Activated T-cell treated with anti-CD3 and anti-CD28 coated beads, Interleukin-2, amount 50 U/mL, for 4 hours (primary cell): ENCODE measurements around the gene MTFMT. TPM values are rescaled to one million over a fixed set of nuclear protein-coding genes. Genes with fewer than 3 reads are reported as not detected.

Experiments used
- ATAC-seq, 2 donors: fragments of 200-7000 bp; cut with Tn5 transposase; one replicate each; pipeline ENCODE4 v1.10.0; 2021
- DNase-seq: peaks from one replicate; pipeline ENCODE4 v3.0.0-alpha.2; 2020
- H3K27me3 Mint-ChIP-seq: one replicate; pipeline ENCODE4 v1.8.0; 2021; ENCODE audit warnings: low read depth, mixed read lengths
- H3K36me3 Mint-ChIP-seq: one replicate; pipeline ENCODE4 v1.8.0; 2022; ENCODE audit warnings: mixed read lengths; ENCODE audit not compliant: insufficient read depth
- H3K4me1 Mint-ChIP-seq: one replicate; pipeline ENCODE4 v1.8.0; 2021; ENCODE audit warnings: low read depth, mixed read lengths
- H3K4me3 Mint-ChIP-seq: one replicate; pipeline ENCODE4 v1.8.0; 2021; ENCODE audit warnings: mild to moderate bottlenecking, moderate library complexity, mixed read lengths
- H3K9me3 Mint-ChIP-seq: one replicate; pipeline ENCODE4 v1.8.0; 2021; ENCODE audit warnings: mixed read lengths
- total RNA-seq, 3 donors: library from RNA; stranded (reverse); gene quantifications; one replicate each; pipeline ENCODE4 v1.2.1, GENCODE V29; 2021

Gene MTFMT
- total RNA-seq, 3 donors from 2014 or later: 12.6 to 25.2 (median 16.4) TPM

DNA sequence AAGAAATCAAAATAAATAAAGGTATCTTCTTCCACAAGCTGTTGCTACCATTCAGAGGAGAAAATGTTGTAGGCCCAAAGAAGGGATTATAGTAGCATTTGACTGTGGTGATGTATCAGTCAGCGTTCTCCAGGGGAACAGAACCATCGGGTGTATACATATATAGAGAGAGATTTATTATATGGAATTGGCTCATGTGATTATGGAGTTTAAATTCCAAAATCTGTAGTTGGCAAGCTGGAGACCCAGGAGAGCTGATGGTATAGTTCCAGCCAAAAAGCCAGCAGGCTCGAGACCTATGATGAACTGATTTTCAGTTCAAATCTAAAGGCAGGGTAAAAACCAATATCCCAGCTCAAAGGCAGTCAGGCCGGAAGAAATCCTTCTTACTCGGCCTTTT is 32.4 kb downstream of the MTFMT start:
- H3K9me3 Mint-ChIP-seq: no peaks in the 10 kb centered on the region
- ATAC-seq (no peak), DNase-seq (no peak)

DNA sequence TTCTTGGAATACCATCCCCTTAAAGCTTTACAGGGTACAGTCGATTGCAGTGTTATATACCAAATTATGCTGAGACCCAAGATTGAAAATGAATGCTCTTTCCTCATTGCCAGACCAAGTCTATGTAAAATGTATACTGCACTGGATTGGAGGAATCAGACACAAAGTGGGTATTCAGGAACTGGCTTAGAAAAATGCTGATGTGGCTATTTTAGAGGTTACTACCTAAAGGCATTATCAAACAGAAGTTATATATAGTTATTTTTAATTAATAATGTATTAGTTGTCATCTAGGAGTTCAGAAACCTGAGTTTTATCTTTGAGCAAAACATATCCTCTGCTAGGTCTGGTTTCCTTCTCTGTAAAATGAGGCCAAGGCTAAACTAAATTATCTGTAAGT is 36.1 kb downstream of the MTFMT start:
- Mint-ChIP-seq H3K4me3 (no peak overlapping the region), H3K27me3 (no peaks in the 10 kb centered on the region), H3K4me1 (peaks cover 21% of the 10 kb centered on the region), H3K9me3 (no peaks in the 10 kb centered on the region), H3K36me3 (no peaks in the 10 kb centered on the region)
- DNase-seq (no peak), ATAC-seq (no peak)

More for the DNA sequence above, 32.4 kb downstream of the MTFMT start:
- Mint-ChIP-seq H3K27me3 (no peaks in the 10 kb centered on the region), H3K4me3 (no peak overlapping the region), H3K36me3 (no peaks in the 10 kb centered on the region), H3K4me1 (peaks cover 4% of the 10 kb centered on the region)

DNA sequence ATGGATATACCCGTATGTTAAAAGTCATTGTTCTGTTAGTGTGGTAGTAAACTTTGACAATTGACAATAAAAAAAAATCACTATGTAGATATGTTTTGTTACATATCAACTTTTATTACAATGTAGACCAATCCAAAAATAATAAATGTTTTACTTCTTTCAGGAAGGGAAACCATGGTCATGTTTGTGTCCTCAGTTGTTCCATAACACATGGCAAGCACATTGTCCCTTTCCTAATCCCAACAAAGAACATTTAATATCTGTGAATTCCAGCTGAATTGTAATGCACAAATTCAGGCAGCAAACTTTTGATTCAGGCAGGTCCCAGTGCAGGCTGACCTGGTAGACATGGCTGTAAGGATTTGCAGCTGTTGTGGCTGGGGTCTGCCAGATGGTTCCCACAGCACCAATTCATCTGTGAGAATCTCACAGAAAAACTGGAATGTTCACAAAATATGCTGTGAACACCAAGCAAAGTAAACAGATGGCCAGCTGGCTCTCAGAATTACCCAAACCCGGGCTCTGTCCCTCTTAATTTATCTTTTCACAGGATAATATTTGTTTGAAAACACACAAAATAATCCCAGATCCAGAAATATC is 37.8 kb downstream of the MTFMT start:
- Mint-ChIP-seq H3K27me3 (no peaks in the 10 kb centered on the region), H3K4me1 (peaks cover 37% of the 10 kb centered on the region), H3K9me3 (no peaks in the 10 kb centered on the region), H3K4me3 (no peak overlapping the region), H3K36me3 (no peaks in the 10 kb centered on the region)
- no peak for DNase-seq
- ATAC-seq: no peak

DNA sequence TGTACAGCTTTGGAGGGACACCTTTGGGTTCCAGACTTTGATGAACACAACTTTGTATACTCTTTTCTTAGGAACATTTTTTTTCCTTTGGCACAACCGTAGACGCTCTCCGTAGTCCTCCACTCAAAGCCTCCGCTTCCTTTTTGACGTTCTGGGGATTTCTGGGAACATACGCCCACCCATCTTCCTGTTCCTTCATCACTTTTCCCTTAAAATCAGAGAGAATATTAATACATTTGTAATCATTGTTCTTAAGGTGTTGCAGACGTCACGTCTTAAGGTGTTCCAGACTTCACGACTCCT is 39.3 kb downstream of the MTFMT start:
- peaks cover 44% of the 10 kb centered on the region for H3K4me1 Mint-ChIP-seq
- H3K36me3 Mint-ChIP-seq: no peaks in the 10 kb centered on the region
- H3K27me3 Mint-ChIP-seq: no peaks in the 10 kb centered on the region

DNA sequence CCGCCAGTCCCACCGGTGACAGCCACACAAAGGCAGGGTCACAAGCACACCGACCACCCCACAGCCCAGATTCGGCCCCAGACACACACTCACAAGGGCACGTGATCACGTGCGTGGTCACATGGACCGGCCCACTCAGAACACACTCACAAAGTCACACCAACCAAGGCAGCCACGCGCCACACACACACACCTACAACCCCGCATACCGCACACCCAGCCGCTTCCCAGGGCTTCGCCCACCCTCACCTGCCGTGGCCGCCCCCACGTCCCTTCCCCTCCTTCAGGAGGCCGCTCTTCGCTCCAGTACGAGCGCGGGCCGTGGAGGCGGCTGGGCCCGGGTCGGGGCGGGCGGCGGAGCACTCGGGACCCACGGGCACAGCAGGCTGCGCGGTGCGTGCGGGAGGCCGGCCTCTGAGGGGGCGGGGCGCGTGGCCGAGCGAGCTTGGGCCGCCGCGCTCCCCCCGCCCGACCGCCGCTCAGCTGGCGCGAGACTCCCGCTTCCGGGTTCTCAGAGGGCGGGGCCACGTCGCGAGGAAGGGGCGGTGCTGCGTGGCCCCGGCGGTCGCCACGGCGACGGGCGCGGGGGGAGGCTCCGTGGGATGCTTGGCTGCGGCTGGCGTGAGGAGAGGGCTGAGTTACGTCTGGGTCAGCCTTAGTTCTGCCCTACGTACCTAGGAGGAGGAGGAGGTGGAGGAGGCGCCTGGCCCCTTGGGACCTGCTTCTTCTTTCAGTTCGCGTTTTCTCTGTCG is 39.8 kb downstream of the MTFMT start, which contains the start of gene SPG21:
TSS of gene SPG21 (minus strand) at position 499 of the 752 bp plus-strand sequence. CDS start 6,345 bp downstream, outside the sequence.
- Mint-ChIP-seq H3K36me3 (no peaks in the 10 kb centered on the region), H3K9me3 (no peaks in the 10 kb centered on the region), H3K27me3 (no peaks in the 10 kb centered on the region), H3K4me1 (peaks cover 48% of the 10 kb centered on the region), H3K4me3 (peak within 1 kb of the TSS; percentile 96)
- ATAC-seq (peak; percentile 95 to 96), DNase-seq (peak; percentile 87)

More for the DNA sequence above, 39.3 kb downstream of the MTFMT start:
- Mint-ChIP-seq H3K9me3 (no peaks in the 10 kb centered on the region), H3K4me3 (peak overlapping the region; percentile 92)
- ATAC-seq (no peak), DNase-seq (no peak)

DNA sequence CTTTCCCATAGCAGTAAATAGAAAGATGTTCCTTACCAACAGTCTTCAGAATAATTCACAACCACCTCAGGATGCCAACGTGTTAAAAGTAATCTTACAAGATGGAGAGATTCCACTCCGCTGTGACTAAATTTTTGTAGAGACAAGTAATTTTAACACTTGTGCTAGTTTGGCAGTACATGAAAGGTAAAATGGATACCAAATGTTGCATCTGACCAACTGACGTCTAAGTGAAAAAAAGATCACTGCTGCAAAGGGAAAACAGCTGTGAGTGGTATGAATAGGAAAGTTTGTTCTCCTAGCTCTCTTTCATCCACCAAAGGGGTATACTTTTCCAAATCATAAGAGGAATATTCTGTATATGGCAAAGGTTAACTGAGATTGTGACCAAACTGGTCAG is 42.3 kb downstream of the MTFMT start:
- H3K4me3 Mint-ChIP-seq: peak overlapping the region; percentile 19
- no peak for DNase-seq
- no peaks in the 10 kb centered on the region for H3K27me3 Mint-ChIP-seq
- ATAC-seq: no peak
- no peaks in the 10 kb centered on the region for H3K9me3 Mint-ChIP-seq
- H3K36me3 Mint-ChIP-seq: peaks cover 4% of the 10 kb centered on the region
- peaks cover 49% of the 10 kb centered on the region for H3K4me1 Mint-ChIP-seq

DNA sequence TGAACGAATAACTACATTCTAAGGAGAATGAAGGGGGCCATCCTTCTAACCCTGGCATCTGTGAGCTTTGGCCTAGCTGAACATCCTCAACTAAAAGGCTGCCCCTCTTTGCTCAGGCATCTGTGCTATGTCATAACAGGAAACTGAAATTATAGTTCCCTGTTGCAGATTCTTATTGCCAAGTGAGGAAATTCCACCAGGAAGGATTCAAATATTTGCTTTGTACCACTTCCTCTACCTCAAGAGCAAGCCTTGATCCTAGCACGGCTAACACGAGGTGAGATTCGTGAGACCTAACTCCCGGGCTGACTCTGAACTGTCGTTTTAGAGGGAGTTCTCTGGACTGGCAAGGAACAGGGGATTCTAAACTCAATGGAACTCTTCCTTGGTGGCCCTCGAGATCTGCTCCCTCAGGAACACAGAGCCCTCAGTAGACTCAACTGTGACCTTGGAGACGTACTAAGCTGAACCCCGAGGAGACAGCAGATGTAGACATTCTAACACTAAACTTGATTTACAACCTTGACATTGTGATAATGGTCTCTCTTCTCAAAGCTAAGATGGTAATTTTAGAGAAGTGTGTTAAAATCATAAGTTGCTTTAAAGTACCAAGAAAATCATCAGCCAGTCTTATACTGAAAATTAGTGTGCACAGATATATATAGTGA is 43.9 kb downstream of the MTFMT start:
- Mint-ChIP-seq H3K9me3 (no peaks in the 10 kb centered on the region), H3K27me3 (no peaks in the 10 kb centered on the region), H3K36me3 (peaks cover 9% of the 10 kb centered on the region), H3K4me1 (peaks cover 47% of the 10 kb centered on the region), H3K4me3 (no peak overlapping the region)
- DNase-seq (no peak), ATAC-seq (no peak)

DNA sequence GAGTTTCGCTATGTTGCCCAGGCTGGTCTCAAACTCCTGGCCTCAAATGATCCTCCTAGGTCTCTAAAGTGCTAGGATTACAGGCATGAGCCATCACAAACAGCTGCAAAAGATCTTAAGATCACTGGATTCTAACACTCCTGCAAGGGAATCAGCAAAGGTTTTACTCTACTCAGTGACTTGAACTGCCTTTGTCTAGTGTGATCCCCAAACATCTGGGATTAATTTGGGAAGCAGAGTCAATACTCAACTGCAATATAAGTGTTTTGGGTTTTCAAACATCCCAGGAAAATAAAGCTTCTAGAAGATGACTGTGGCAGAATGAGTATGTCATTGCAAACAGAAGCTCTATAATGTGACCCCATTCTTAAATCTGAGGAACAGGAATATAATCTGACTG is 47.0 kb downstream of the MTFMT start:
- Mint-ChIP-seq H3K4me1 (peaks cover 24% of the 10 kb centered on the region), H3K27me3 (no peaks in the 10 kb centered on the region), H3K36me3 (peaks cover 22% of the 10 kb centered on the region), H3K9me3 (no peaks in the 10 kb centered on the region), H3K4me3 (no peak overlapping the region)
- DNase-seq: no peak
- no peak for ATAC-seq

DNA sequence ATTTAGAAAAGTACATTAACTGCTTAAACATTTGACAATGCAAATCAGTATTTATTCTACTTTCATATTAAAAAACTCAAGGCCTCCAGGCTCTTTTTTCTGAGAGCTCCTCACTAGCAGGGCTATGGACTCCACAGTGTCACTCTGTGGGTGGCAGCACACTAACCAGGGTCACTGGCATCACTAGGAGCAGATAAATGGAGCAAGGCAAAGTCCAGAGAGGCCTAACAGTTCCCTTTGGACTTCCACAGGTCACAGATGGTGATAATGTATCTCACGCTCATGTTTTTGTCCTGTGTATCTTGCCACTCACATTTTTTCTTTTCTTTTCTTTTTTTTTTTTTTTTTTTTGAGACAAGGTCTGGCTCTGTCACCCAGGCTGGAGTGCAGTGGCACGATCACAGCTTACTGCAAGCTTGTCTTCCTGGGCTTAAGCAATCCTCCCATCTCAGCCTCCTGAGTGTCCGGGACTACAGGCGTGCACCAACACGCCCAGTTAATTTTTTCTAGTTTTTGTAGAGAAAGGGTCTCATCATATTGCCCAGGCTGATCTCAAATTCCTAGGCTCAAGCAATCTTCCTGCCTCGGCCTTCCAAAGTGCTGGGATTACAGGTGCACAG is 47.5 kb downstream of the MTFMT start:
- DNase-seq: no peak
- Mint-ChIP-seq H3K4me3 (no peak overlapping the region), H3K4me1 (peaks cover 19% of the 10 kb centered on the region), H3K9me3 (no peaks in the 10 kb centered on the region), H3K36me3 (peaks cover 22% of the 10 kb centered on the region), H3K27me3 (no peaks in the 10 kb centered on the region)
- ATAC-seq: no peak

DNA sequence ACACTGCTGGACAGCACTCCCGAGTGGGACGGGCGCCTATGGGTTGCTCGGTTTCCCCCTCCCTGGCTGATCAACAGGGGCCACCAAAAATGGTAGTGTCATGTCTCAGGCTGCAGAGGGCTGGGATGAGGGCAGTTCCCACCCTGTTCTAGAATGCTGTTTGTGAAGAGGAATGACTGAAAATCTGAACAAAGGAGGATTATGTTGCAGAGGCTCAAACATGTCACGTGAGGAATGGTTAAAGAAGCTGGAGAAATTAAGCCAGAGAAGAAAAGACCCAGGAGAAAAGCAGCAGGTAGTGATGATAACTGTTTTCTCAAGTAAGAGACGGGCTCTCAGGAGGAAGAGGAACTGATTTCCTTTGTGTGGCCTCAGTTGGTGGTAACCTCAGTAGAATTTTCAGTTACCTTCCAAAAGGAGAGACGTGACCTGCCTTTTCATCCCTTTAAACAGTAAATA is 50.2 kb downstream of the MTFMT start:
- Mint-ChIP-seq H3K9me3 (no peaks in the 10 kb centered on the region), H3K4me3 (no peak overlapping the region), H3K27me3 (no peaks in the 10 kb centered on the region), H3K4me1 (peaks cover 3% of the 10 kb centered on the region), H3K36me3 (peaks cover 32% of the 10 kb centered on the region)
- no peak for ATAC-seq
- no peak for DNase-seq

DNA sequence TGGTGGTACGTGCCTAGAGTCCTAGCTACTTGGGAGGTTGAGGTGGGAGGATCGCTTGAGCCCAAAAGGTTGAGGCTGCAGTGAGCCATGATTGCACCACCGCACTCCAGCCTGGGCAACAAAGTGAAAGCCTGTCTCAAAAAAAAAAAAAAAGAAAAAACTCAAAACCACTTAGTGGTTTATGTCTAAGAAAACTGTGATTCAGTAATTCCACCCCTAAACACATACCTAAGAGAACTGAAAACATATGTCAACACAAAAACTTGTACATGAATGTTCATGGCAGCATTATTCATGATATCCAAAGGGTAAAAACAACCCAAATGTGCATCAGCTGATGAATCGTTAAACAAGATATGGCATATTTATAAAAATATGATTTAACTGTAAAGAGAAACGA is 54.0 kb downstream of the MTFMT start:
- Mint-ChIP-seq H3K36me3 (peaks cover 27% of the 10 kb centered on the region), H3K9me3 (no peaks in the 10 kb centered on the region), H3K4me1 (no peaks in the 10 kb centered on the region), H3K4me3 (no peak overlapping the region), H3K27me3 (no peaks in the 10 kb centered on the region)
- ATAC-seq (no peak), DNase-seq (no peak)

DNA sequence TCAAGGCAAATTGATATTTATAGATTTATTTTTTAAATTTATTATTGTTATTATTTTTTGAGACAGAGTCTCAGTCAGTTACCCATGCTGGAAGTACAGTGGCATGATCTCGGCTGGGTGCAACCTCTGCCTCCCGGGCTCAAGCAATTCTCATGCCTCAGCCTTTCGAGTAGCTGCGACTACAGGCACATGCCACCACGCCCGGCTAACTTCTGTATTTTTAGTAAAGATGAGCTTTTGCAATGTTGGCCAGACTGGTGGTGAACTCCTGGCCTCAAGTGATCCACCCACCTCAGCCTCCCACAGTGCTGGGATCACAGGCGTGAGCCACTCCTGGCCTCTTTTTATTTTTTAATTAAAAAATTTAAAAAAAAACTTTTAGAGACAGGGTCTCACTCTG is 58.7 kb downstream of the MTFMT start:
- no peak for ATAC-seq
- DNase-seq: no peak
- H3K36me3 Mint-ChIP-seq: peaks cover 23% of the 10 kb centered on the region
- no peaks in the 10 kb centered on the region for H3K4me1 Mint-ChIP-seq
- no peaks in the 10 kb centered on the region for H3K9me3 Mint-ChIP-seq
- no peak overlapping the region for H3K4me3 Mint-ChIP-seq
- H3K27me3 Mint-ChIP-seq: no peaks in the 10 kb centered on the region

DNA sequence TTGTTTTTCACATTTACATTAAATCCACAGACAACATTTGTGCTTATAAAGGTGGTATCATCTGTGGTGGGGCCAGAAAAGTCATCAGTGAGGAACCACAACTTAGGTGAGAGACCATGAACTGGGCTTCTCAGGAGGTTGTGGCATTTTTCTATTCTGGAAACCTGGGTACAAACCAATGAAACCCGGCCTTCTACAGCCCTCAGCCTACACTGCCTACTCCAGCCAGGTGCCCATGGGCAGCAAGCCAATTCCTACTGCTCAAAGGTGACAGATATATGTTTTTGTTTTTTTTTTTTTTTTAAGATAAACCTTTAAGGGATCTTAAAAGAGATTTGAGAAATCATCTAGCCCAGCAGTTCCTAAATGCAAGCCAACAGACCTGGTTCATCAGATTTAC is 60.0 kb downstream of the MTFMT start:
- H3K27me3 Mint-ChIP-seq: no peaks in the 10 kb centered on the region
- DNase-seq (no peak), ATAC-seq (no peak)
- H3K36me3 Mint-ChIP-seq: peaks cover 26% of the 10 kb centered on the region
- no peaks in the 10 kb centered on the region for H3K4me1 Mint-ChIP-seq
- H3K9me3 Mint-ChIP-seq: no peaks in the 10 kb centered on the region
- H3K4me3 Mint-ChIP-seq: no peak overlapping the region

DNA sequence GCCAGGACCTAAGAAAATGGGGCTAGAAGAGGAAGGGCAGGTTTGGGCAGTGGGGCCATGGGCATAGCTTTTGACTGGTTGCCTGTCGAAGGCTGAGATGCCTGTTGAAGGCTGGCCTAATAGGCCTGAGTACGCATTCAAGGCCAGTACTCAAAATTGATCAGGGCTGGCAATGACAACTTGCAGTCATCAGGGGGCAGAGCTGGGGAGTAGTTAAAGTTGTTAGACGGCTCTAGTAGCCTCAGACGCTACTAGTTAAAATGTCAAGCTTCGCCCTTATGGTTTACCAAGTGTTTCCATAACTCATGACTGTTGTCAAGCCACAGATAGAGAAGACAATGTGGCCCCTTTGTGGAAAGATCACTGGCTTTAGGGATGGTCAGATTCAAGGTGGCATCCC is 68.4 kb downstream of the MTFMT start:
- H3K9me3 Mint-ChIP-seq: no peaks in the 10 kb centered on the region
- no peaks in the 10 kb centered on the region for H3K27me3 Mint-ChIP-seq
- DNase-seq: no peak
- H3K4me1 Mint-ChIP-seq: no peaks in the 10 kb centered on the region
- peaks cover 55% of the 10 kb centered on the region for H3K36me3 Mint-ChIP-seq
- no peak for ATAC-seq
- H3K4me3 Mint-ChIP-seq: no peak overlapping the region
